Measurements from ENCODE around the gene SLC29A1. TPM values are rescaled to one million over a fixed set of nuclear protein-coding genes. Genes with fewer than 3 reads are reported as not detected.
A peak's percentile ranks its signal among the peaks of the same experiment; 100 is the strongest.

SLC29A1 gene
- total RNA-seq, 1 donor, result 9.5 TPM

DNA sequence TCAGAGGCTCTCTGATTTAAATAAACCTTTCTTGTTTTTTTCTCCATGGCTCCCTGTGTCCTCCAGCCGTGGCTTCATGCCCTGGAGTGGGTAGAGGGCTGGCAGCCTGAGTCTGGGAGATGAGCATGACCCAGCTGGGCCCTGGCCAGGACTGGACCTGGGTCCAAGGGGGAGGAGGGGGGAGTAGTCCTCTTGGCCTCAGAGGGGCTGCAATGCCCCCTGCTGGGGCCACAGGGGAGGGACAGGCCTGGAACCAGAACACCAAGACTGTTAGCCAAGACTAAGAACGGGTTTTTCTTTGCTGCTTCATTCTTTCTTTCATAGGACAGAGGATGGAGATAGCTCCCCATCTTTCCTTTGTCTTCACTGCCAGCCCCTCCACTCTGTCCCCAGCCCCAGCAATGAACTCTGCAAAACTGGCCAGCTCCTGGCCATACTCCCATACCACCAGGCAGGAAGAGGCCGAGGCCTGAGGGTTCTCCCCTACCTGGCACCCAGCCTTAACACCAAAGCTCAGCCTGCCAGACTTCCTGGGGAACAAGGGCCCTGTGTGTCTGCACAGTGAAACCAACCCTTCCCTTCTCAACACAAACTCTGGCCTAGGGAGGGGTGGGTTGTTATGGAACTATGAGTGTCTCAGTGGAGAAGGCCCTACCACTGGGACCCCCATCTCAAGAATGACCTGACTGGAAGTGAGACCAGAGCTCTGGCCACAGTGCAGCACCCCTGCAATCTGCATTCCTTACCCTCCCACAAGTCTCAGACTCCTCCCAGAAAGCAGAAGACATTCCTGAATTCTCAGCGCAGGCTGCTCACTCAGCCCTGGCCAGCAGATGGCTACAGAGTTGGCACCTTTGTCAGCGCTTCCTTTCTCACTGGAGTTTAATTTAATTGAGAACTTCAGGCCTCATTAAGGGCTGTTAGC lies 11.0 kb downstream of the SLC29A1 start:
- TF ChIP-seq, protein P1, sequence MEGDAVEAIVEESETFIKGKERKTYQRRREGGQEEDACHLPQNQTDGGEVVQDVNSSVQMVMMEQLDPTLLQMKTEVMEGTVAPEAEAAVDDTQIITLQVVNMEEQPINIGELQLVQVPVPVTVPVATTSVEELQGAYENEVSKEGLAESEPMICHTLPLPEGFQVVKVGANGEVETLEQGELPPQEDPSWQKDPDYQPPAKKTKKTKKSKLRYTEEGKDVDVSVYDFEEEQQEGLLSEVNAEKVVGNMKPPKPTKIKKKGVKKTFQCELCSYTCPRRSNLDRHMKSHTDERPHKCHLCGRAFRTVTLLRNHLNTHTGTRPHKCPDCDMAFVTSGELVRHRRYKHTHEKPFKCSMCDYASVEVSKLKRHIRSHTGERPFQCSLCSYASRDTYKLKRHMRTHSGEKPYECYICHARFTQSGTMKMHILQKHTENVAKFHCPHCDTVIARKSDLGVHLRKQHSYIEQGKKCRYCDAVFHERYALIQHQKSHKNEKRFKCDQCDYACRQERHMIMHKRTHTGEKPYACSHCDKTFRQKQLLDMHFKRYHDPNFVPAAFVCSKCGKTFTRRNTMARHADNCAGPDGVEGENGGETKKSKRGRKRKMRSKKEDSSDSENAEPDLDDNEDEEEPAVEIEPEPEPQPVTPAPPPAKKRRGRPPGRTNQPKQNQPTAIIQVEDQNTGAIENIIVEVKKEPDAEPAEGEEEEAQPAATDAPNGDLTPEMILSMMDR (IDR thresholded peaks at IDR 0.05; ENCODE audit: insufficient read depth, low read depth, low read length), result peak; percentile 86
- H3K4me3 ChIP-seq (ENCODE audit: low read depth, low read length), result no peak overlapping the region
- peak; percentile 75 for DNase-seq (ENCODE audit: low read depth)

DNA sequence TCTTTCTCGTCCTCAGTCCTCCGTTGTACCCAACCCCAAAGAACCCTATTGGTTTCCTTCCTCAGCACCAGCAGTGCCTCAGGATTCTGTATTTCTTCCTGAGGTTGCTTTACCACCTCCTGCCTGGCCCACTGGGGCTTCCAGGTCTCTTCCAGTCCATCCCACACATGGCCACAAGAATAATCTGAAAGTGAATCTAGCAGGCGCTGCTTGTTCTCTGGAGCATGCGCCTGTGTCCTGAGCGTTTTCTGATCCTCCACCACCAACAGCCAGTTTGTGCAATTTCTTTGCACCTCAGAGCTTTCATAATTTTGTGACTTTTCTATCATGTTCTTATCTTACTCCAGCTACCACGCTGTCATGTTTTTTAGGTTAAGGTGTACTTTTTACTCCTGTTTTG lies 11.9 kb downstream of the SLC29A1 start:
- H3K4me3 ChIP-seq (ENCODE audit: low read depth, low read length), result no peak overlapping the region
- TF ChIP-seq, protein P1 (IDR thresholded peaks at IDR 0.05; ENCODE audit: insufficient read depth, low read depth, low read length), result no peak
- no peak for DNase-seq (ENCODE audit: low read depth)

DNA sequence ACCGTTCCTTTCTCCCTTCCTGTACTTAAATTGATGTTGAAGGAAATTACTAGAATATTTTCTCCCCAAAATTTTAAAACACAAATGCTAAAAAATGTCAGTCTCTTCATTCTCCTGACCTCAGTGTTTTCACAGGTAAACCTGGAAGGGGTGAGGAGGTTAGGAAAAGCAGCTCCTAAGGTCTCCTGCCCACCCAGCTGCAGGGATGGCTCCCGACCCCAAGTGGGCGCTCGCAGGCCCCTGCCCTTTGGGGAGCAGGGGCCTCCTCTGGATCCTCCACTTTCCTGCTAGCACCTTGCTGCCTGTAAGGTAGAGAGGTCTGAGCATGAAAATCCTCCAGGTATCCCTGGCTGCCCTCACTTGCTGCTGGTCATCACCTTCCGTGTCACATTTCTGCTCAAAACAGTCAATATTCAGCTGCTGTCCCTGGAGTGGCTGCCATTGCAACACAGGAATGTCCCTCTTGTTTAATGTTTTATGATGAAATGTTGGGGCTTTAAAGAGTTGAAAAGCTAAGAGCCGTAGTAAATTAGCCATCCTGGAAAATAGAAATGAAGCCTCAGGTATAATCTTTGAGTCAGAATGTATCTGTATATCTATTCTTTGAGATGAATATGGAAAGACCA lies 12.6 kb downstream of the SLC29A1 start:
- DNase-seq (ENCODE audit: low read depth), result no peak
- TF ChIP-seq, protein P1 (IDR thresholded peaks at IDR 0.05; ENCODE audit: insufficient read depth, low read depth, low read length), result no peak
- H3K4me3 ChIP-seq (ENCODE audit: low read depth, low read length), result no peak overlapping the region

DNA sequence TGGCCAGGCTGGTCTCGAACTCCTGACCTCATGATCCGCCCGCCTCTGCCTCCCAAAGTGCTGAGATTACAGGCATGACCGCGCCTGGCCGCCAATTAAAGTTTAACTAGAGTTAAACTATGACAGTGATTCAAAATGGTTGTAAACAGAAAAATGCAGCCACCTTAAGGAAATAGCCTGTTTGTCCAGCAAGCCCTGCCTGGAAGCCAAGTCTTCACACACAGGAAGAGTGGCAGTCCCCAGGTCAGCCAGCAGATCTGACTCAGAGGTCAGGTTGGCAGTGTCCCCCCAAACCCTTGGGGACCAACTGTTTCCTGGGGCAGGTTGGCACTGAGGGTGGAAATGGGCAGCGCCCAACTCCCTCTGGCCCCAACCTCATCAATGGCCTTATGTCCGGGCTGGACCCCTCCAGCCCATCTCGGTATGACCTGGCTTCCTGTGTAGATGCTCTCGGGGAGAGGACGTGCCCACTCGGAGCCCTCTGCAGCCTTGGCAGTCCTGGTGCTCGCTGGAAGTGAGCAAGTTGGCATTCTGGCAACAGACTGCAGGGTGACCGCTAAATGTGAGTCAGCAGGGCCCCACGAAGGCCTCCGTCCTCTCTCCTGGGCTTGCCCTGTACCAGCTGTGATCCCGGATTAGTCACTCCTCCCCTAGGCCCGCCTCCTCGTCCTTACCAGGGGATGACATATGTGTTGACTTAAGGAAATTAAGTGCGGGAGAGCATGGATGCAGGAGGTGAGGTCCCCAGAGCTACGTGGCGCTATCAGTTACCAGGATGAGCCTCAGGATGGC lies 13.8 kb downstream of the SLC29A1 start:
- DNase-seq (ENCODE audit: low read depth), result peak; percentile 94
- H3K4me3 ChIP-seq (ENCODE audit: low read depth, low read length), result peak overlapping the region; percentile 73
- TF ChIP-seq, protein P1 (IDR thresholded peaks at IDR 0.05; ENCODE audit: insufficient read depth, low read depth, low read length), result no peak

DNA sequence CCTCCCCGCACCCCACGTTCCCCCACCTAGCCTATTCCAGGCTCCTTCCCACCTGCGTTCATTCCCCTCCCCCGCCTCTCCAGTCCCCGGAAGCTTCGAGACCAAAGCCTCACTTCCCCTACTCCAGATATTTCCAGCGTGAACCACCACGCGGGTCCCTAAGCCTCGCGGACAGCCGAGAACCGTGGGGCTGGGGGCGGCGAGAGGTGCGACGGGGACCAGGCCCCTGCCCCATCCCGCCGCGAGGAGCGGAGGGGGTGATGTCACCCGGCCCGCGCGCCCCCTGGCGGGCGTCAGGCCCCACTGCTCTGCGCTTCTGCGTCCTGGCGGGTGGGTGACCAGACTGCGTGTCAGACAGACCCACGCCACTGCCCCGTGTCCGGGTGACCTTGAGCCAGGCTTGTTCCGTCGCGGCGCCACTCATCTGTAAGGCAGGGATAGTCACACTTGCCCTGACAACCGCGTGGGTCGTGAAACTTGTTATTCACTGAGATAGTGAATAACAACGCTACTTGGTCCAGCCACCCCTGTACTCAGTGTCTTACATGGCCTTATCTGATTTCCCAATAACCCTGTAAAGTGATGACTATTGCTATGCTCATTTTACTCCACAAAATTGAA lies 14.5 kb downstream of the SLC29A1 start:
- TF ChIP-seq, protein P1 (IDR thresholded peaks at IDR 0.05; ENCODE audit: insufficient read depth, low read depth, low read length), result peak; percentile 88
- H3K4me3 ChIP-seq (ENCODE audit: low read depth, low read length), result peak overlapping the region; percentile 73
- peak; percentile 59 for DNase-seq (ENCODE audit: low read depth)

DNA sequence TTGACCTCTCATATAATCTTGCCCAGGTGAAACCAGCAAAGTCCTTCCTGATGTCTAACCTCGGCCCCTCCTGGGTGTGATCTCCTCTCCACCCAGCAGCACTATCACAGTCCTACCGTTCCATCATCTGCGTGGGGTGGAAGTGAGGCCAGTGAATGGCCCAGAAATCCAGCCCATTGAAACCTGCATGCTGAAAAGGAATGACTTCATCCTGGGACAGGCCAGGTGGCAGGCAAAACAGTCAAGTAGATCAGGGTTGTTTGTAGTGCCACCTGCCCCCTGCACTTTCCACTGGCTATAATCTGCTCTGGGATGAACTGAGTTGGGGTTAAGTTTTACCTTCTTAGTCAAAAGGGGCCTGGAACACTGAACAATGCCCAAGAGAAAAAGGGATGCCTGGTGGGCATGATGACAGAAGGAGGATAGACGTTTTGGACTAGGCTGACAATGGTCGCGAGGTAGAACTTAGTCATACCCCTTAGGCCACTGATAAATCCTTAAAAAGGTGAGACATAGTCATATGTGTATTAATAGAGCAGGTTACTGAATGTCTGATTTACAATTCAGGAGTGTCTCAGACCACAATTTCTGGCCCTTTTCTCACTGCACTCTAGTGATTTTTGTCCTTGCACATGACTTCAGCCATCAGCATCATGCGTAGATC lies 15.4 kb downstream of the SLC29A1 start:
- no peak for DNase-seq (ENCODE audit: low read depth)
- no peak overlapping the region for H3K4me3 ChIP-seq (ENCODE audit: low read depth, low read length)

More for the DNA sequence above, 15.4 kb downstream of the SLC29A1 start:
- TF ChIP-seq, protein P1 (IDR thresholded peaks at IDR 0.05; ENCODE audit: insufficient read depth, low read depth, low read length), result no peak
